K562 (cell line): ENCODE data around the gene FGF14. TPM values are rescaled to one million over a fixed set of nuclear protein-coding genes. Genes with fewer than 3 reads are reported as not detected.

Experiments
- GTF2E2 ChIP-seq: fragments of 200-800 bp; sonication (Bioruptor generic); IDR thresholded peaks from 2 replicates; pipeline ENCODE4 v1.6.1; 2016; ENCODE audit warnings: missing genetic modification characterization, missing compliant biosample characterization
- MGA ChIP-seq: fragments of 450-650 bp; IDR thresholded peaks from 2 replicates; pipeline ENCODE4 v1.6.1; 2016; ENCODE audit warnings: mild to moderate bottlenecking, moderate library complexity
- SP2 ChIP-seq: IDR thresholded peaks from 2 replicates; pipeline ENCODE4 v1.6.1; 2011; ENCODE audit warnings: mild to moderate bottlenecking, low read depth, low read length, moderate library complexity; ENCODE audit not compliant: poor library complexity, severe bottlenecking; ENCODE audit errors: extremely low read depth
- ZNF263 ChIP-seq: sonication (generic); formaldehyde crosslinking; IDR thresholded peaks from 2 replicates; pipeline ENCODE4 v1.8.0; 2022; ENCODE audit warnings: mild to moderate bottlenecking, missing genetic modification reagents, borderline replicate concordance
- ZNF583 ChIP-seq: fragments of 250-450 bp; sonication (Bioruptor Pico); IDR thresholded peaks from 2 replicates; pipeline ENCODE4 v1.4.0; 2020
- ZNF766 ChIP-seq: fragments of 200-800 bp; sonication (Bioruptor generic); conservative IDR thresholded peaks from 2 replicates; pipeline ENCODE4 v1.6.1; 2016; ENCODE audit warnings: missing genetic modification characterization, missing compliant biosample characterization
- polyA plus RNA-seq, 8 experiments: library from polyadenylated mRNA; depleted of rRNA in 4 of 8; stranded (reverse) in 5 of 8; unstranded in 3 of 8; fragments of >200 nt; fragmentation: Nextera tagmentation in 2 of 8; fragmentation: Illumina TruSeq in 1 of 8; extraction: Ambion mirVana in 2 of 8; extraction: Trizol in 1 of 8; gene quantifications; 2 replicates each; pipeline versions ENCODE4 v1.2.1 to v1.2.3, GENCODE V29; 2011 to 2014; ENCODE audit warnings: inconsistent platforms in 1 of 8, missing spikeins in 1 of 8
- total RNA-seq, 7 experiments: library from RNA; depleted of rRNA in 6 of 7; stranded (reverse); fragments of >200 nt in 6 of 7; fragmentation: Illumina TruSeq in 2 of 7; extraction: Trizol in 2 of 7; gene quantifications; 2 replicates each; pipeline versions ENCODE4 v1.2.1 to v1.2.3, GENCODE V29; 2011 to 2021; ENCODE audit warnings: low replicate concordance in 1 of 7

Gene FGF14
- total and polyA plus RNA-seq, 9 of the 15 experiments (the other 6 are each of a cell fraction or from before 2014, with no cell fraction given), result not detected

DNA sequence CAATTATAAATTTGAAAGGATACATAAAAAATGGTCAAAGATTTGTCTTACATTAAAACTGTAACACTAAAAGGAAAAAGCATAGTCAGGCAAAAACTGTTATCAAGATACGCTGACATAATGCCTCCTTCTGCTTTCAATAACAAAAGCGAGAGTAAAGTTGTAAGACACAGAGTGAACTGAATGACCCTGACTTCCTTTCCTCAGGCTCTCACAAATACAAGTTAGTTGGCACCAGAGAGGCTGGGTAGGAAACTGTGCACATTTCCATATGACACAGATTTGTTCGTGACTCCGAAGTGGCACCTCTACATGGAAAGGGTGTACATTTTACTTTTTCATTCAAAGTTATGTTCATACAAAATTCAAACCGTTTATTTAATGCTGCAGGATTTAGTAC is 15.4 kb downstream of the FGF14 start (continued):
- TF ChIP-seq MGA (no peak), ZNF583 (CRISPR knock-in tag) (no peak), ZNF766 (CRISPR knock-in tag) (no peak), SP2 (no peak), ZNF263 (no peak), GTF2E2 (tag) (no peak)
